ENCODE results near the gene OCLN. TPM values are rescaled to one million over a fixed set of nuclear protein-coding genes. Genes with fewer than 3 reads are reported as not detected.
"Not testable (repeated sequence)": the region's sequence is repeated elsewhere in the genome, so short reads cannot be mapped to it uniquely, and the experiment has no call there.

Gene OCLN
- total RNA-seq, 2 experiments from 2014 or later = 5.5 to 6.8 TPM

- Mint-ChIP-seq H3K27me3 (no peaks in the 10 kb centered on the region), H3K4me1 (ENCODE audit: low read depth) (no peaks in the 10 kb centered on the region), H3K4me3 (no peak overlapping the region), H3K9me3 (no peaks in the 10 kb centered on the region), H3K36me3 (ENCODE audit: low read depth) (no peaks in the 10 kb centered on the region), H3K27ac (no peak overlapping the region)
- POLR2A ChIA-PET = no interaction called here
- CTCF ChIA-PET = no interaction called here
- no peak overlapping the region for H3K4me3 ChIP-seq (ENCODE audit: low read length)
- H3K27me3 ChIP-seq (ENCODE audit: control insufficient read depth in 1 of 2, insufficient read depth in 2 of 2, low read length in 2 of 2) = no peaks in the 10 kb centered on the region
- ATAC-seq (ENCODE audit: poor library complexity) (no peak), DNase-seq (no peak)
- H3K27ac ChIP-seq (ENCODE audit: low read depth in 1 of 2, low read length in 2 of 2) = no peak overlapping the region
- H3K36me3 ChIP-seq (ENCODE audit: insufficient read depth, low read length) = no peaks in the 10 kb centered on the region
- no peaks in the 10 kb centered on the region for H3K4me1 ChIP-seq (ENCODE audit: insufficient read depth, low read length)
- TF ChIP-seq CTCF (IDR thresholded peaks at IDR 0.05) = no peak
- H3K9me3 ChIP-seq (ENCODE audit: control insufficient read depth in 1 of 2, insufficient read depth in 1 of 2, low read length in 2 of 2) = no peaks in the 10 kb centered on the region
- intact Hi-C loops (cut with DNase I, micrococcal nuclease) = no loop called here
Observed at GRCh38 chr5:69450116-69450515, 42.5 kb upstream of the OCLN start.

DNA sequence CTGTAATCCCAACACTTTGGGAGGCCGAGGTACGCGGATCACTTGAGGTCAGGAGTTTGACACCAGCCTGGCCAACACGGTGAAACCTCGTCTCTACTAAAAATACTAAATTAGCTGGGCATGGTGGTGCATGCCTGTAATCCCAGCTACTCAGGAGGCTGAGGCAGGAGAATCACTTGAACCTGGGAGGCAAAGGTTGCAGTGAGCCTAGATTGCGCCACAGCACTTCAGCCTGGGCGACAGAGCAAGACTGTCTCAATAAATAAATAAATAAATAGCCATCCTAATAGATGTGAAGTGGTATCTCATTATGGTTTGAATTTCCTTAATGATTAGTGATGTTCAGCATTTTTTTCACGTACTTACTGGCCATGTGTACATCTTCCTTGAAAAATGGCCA lies 42.1 kb upstream of the OCLN start:
- ATAC-seq (ENCODE audit: poor library complexity); H3K27ac ChIP-seq (ENCODE audit: low read depth in 1 of 2, low read length in 2 of 2); DNase-seq; CTCF ChIA-PET; intact Hi-C loops (cut with DNase I, micrococcal nuclease); H3K4me1 Mint-ChIP-seq (ENCODE audit: low read depth); H3K9me3 ChIP-seq (ENCODE audit: control insufficient read depth in 1 of 2, insufficient read depth in 1 of 2, low read length in 2 of 2); H3K36me3 Mint-ChIP-seq (ENCODE audit: low read depth); H3K4me3 ChIP-seq (ENCODE audit: low read length); H3K4me1 ChIP-seq (ENCODE audit: insufficient read depth, low read length); H3K27me3 Mint-ChIP-seq; POLR2A ChIA-PET; H3K4me3 Mint-ChIP-seq; H3K27ac Mint-ChIP-seq; H3K9me3 Mint-ChIP-seq; H3K27me3 ChIP-seq (ENCODE audit: control insufficient read depth in 1 of 2, insufficient read depth in 2 of 2, low read length in 2 of 2); H3K36me3 ChIP-seq (ENCODE audit: insufficient read depth, low read length): not testable (repeated sequence)

- no peak overlapping the region for H3K27ac Mint-ChIP-seq
- Histone ChIP-seq H3K36me3 (ENCODE audit: insufficient read depth, low read length) (no peaks in the 10 kb centered on the region), H3K27ac (ENCODE audit: low read depth in 1 of 2, low read length in 2 of 2) (no peak overlapping the region), H3K27me3 (ENCODE audit: control insufficient read depth in 1 of 2, insufficient read depth in 2 of 2, low read length in 2 of 2) (no peaks in the 10 kb centered on the region), H3K4me3 (ENCODE audit: low read length) (no peak overlapping the region), H3K9me3 (ENCODE audit: control insufficient read depth in 1 of 2, insufficient read depth in 1 of 2, low read length in 2 of 2) (no peaks in the 10 kb centered on the region), H3K4me1 (ENCODE audit: insufficient read depth, low read length) (no peaks in the 10 kb centered on the region)
- intact Hi-C loops (cut with DNase I, micrococcal nuclease) = no loop called here
- no peak overlapping the region for H3K4me3 Mint-ChIP-seq
- CTCF ChIA-PET = no interaction called here
- no peak for DNase-seq
- ATAC-seq (ENCODE audit: poor library complexity) = no peak
- H3K36me3 Mint-ChIP-seq (ENCODE audit: low read depth) = no peaks in the 10 kb centered on the region
- H3K27me3 Mint-ChIP-seq = no peaks in the 10 kb centered on the region
- no peak for TF ChIP-seq CTCF (IDR thresholded peaks at IDR 0.05)
- POLR2A ChIA-PET = no interaction called here
- no peaks in the 10 kb centered on the region for H3K4me1 Mint-ChIP-seq (ENCODE audit: low read depth)
- no peaks in the 10 kb centered on the region for H3K9me3 Mint-ChIP-seq
Observed at GRCh38 chr5:69451941-69452647, 40.5 kb upstream of the OCLN start.

- H3K4me1 ChIP-seq (ENCODE audit: insufficient read depth, low read length); intact Hi-C loops (cut with DNase I, micrococcal nuclease); H3K36me3 Mint-ChIP-seq (ENCODE audit: low read depth); H3K27ac Mint-ChIP-seq; H3K4me3 ChIP-seq (ENCODE audit: low read length); H3K9me3 Mint-ChIP-seq; H3K27me3 Mint-ChIP-seq; H3K9me3 ChIP-seq (ENCODE audit: control insufficient read depth in 1 of 2, insufficient read depth in 1 of 2, low read length in 2 of 2); H3K27me3 ChIP-seq (ENCODE audit: control insufficient read depth in 1 of 2, insufficient read depth in 2 of 2, low read length in 2 of 2); DNase-seq; ATAC-seq (ENCODE audit: poor library complexity); CTCF ChIA-PET; H3K36me3 ChIP-seq (ENCODE audit: insufficient read depth, low read length); H3K27ac ChIP-seq (ENCODE audit: low read depth in 1 of 2, low read length in 2 of 2); H3K4me3 Mint-ChIP-seq; H3K4me1 Mint-ChIP-seq (ENCODE audit: low read depth): not testable (repeated sequence)
- POLR2A ChIA-PET = interaction anchor here (0.7 kb wide), 1 partner anchor 143 kb away, joined by 3 read pairs; no protein-coding TSS in a partner anchor
Observed at GRCh38 chr5:69453487-69453886, 39.1 kb upstream of the OCLN start.

Data from CD4-positive, alpha-beta T cell (primary cell).